DMS153 (cell line): ENCODE data around the gene ITGB5.
A peak's percentile ranks its signal among the peaks of the same experiment; 100 is the strongest.
"Not testable (repeated sequence)": the region's sequence is repeated elsewhere in the genome, so short reads cannot be mapped to it uniquely, and the experiment has no call there.

Experiments used
- DNase-seq: peaks from one replicate; lab custom pipeline; 2025; lab: John Stamatoyannopoulos, UW

Gene ITGB5

GRCh38 chr3:124749877-124750276 lies 137.3 kb downstream of the ITGB5 start:
- not testable (repeated sequence) for DNase-seq

GRCh38 chr3:124748560-124749198 lies 138.5 kb downstream of the ITGB5 start:
- no peak for DNase-seq

- DNase-seq: no peak
Observed at GRCh38 chr3:124747111-124747981, 139.8 kb downstream of the ITGB5 start.

- DNase-seq: no peak
Observed at GRCh38 chr3:124745756-124746155, 141.4 kb downstream of the ITGB5 start.

- no peak for DNase-seq
Observed at GRCh38 chr3:124741027-124741426, 146.1 kb downstream of the ITGB5 start.

GRCh38 chr3:124731760-124732159 lies 155.4 kb downstream of the ITGB5 start:
- no peak for DNase-seq

GRCh38 chr3:124730941-124731297 lies 156.2 kb downstream of the ITGB5 start:
- DNase-seq: no peak

- peak; percentile 80 for DNase-seq
Observed at GRCh38 chr3:124730129-124730940, 156.8 kb downstream of the ITGB5 start, which contains the start of gene UMPS. TSS of gene UMPS (plus strand) at chr3:124730452. CDS start at chr3:124730472, 20 bp downstream.

- no peak for DNase-seq
Observed at GRCh38 chr3:124722589-124722988, 164.6 kb downstream of the ITGB5 start.

GRCh38 chr3:124714223-124714853 lies 172.8 kb downstream of the ITGB5 start:
- no peak for DNase-seq
